Measurements from ENCODE around the gene STK39.

Gene STK39

GRCh38 chr2:167963899-167964649, 283.3 kb downstream of the STK39 start:
- H3K4me3 ChIP-seq (ENCODE audit: low read length) = no peak overlapping the region
- TF ChIP-seq ZNF274 (IDR thresholded peaks at IDR 0.05; ENCODE audit: low read depth, low read length) = no peak

- TF ChIP-seq ZNF274 (IDR thresholded peaks at IDR 0.05; ENCODE audit: low read depth, low read length) = no peak
- H3K4me3 ChIP-seq (ENCODE audit: low read length) = no peak overlapping the region
Measured at GRCh38 chr2:167962436-167963226, 284.8 kb downstream of the STK39 start.

GRCh38 chr2:167961536-167962048, 285.8 kb downstream of the STK39 start:
- TF ChIP-seq ZNF274 (IDR thresholded peaks at IDR 0.05; ENCODE audit: low read depth, low read length) = no peak
- H3K4me3 ChIP-seq (ENCODE audit: low read length) = no peak overlapping the region

- no peak for TF ChIP-seq ZNF274 (IDR thresholded peaks at IDR 0.05; ENCODE audit: low read depth, low read length)
- H3K4me3 ChIP-seq (ENCODE audit: low read length) = no peak overlapping the region
Measured at GRCh38 chr2:167960089-167960747, 287.2 kb downstream of the STK39 start.

- H3K4me3 ChIP-seq (ENCODE audit: low read length) = no peak overlapping the region
- TF ChIP-seq ZNF274 (IDR thresholded peaks at IDR 0.05; ENCODE audit: low read depth, low read length) = no peak
Measured at GRCh38 chr2:167957662-167958061, 289.7 kb downstream of the STK39 start.

GRCh38 chr2:167955264-167955906, 292.0 kb downstream of the STK39 start:
- H3K4me3 ChIP-seq (ENCODE audit: low read length) = no peak overlapping the region
- TF ChIP-seq ZNF274 (IDR thresholded peaks at IDR 0.05; ENCODE audit: low read depth, low read length) = no peak

- no peak for TF ChIP-seq ZNF274 (IDR thresholded peaks at IDR 0.05; ENCODE audit: low read depth, low read length)
- H3K4me3 ChIP-seq (ENCODE audit: low read length) = no peak overlapping the region
Measured at GRCh38 chr2:167954495-167954894, 292.9 kb downstream of the STK39 start.

- no peak for TF ChIP-seq ZNF274 (IDR thresholded peaks at IDR 0.05; ENCODE audit: low read depth, low read length)
- H3K4me3 ChIP-seq (ENCODE audit: low read length) = no peak overlapping the region
Measured at GRCh38 chr2:167953776-167954175, 293.6 kb downstream of the STK39 start.

- H3K4me3 ChIP-seq (ENCODE audit: low read length) = no peak overlapping the region
- TF ChIP-seq ZNF274 (IDR thresholded peaks at IDR 0.05; ENCODE audit: low read depth, low read length) = no peak
Measured at GRCh38 chr2:167950571-167950970, 296.8 kb downstream of the STK39 start.

- H3K4me3 ChIP-seq (ENCODE audit: low read length) = no peak overlapping the region
- TF ChIP-seq ZNF274 (IDR thresholded peaks at IDR 0.05; ENCODE audit: low read depth, low read length) = no peak
Measured at GRCh38 chr2:167946441-167946841, 301.0 kb downstream of the STK39 start.

GRCh38 chr2:167945660-167946368, 301.6 kb downstream of the STK39 start:
- TF ChIP-seq ZNF274 (IDR thresholded peaks at IDR 0.05; ENCODE audit: low read depth, low read length) = no peak
- H3K4me3 ChIP-seq (ENCODE audit: low read length) = no peak overlapping the region

GRCh38 chr2:167944825-167945659, 302.4 kb downstream of the STK39 start:
- no peak overlapping the region for H3K4me3 ChIP-seq (ENCODE audit: low read length)
- no peak for TF ChIP-seq ZNF274 (IDR thresholded peaks at IDR 0.05; ENCODE audit: low read depth, low read length)

GRCh38 chr2:167943897-167944296, 303.5 kb downstream of the STK39 start:
- TF ChIP-seq ZNF274 (IDR thresholded peaks at IDR 0.05; ENCODE audit: low read depth, low read length) = no peak
- H3K4me3 ChIP-seq (ENCODE audit: low read length) = no peak overlapping the region
